HG02970 (cell line): ENCODE measurements around the gene ZMYND8.
"Not testable (repeated sequence)": the region's sequence is repeated elsewhere in the genome, so short reads cannot be mapped to it uniquely, and the experiment has no call there.

Experiments
- ATAC-seq: cut with Tn5 transposase; IDR thresholded peaks from one replicate; pipeline ENCODE4 v1.9.1; 2021; ENCODE audit warnings: mild to moderate bottlenecking, moderate library complexity, moderate number of reproducible peaks; ENCODE audit not compliant: unreplicated experiment, low FRiP score

ZMYND8 gene

DNA sequence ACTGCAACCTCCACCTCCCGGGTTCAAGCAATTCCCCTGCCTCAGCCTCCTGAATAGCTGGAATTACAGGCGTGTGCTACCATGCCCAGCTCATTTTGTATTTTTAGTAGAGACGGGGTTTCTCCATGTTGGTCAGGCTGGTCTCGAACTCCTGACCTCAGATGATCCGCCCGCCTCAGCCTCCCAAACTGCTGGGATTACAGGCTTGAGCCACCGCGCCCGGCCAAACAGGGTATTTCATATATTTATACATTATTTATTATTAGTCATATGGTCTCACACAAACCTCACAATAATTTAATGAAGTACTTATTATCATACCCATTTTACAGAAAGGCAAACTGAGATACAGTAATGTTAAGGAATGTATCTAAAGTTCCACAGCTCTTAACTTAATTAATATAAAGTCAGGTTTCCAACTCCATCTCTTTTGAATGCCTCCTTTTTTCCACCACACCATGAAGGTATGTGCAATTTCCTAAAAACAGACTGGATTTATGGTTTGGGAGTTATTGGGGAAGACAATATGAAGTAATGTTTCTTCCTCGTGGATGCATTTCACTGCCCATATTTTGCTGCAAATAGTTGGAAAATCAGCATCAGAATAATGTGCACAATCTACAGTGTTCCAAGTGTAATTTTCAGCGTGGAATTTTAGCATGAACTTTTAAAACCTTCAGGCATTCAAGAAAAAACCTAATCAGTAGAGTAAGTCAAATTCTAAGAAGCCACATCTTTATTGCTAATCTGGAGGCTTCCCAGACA, 65.7 kb downstream of the ZMYND8 start:
- no peak for ATAC-seq

GRCh38 chr20:47290008-47290407, 66.5 kb downstream of the ZMYND8 start:
- ATAC-seq = no peak

DNA sequence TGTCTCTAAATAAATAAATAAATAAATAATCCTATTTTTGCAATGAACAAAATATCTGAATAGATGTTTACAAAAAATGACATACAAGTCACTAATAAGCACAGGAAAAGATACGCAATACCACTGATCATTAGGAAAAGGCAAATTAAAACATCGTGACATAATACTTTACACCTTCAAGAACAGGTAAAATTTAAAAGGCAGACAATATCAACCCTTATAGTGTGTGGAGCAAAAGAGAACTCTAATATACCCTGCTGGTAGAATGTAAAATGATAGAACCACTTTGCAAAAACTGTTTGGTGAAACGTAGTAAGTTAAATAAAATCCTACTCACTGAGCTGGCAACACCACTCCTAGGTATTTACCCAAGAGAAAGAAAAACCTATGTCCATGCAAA, 67.4 kb downstream of the ZMYND8 start:
- no peak for ATAC-seq

GRCh38 chr20:47288530-47288929, 68.0 kb downstream of the ZMYND8 start:
- ATAC-seq = not testable (repeated sequence)

- no peak for ATAC-seq
Observed at GRCh38 chr20:47287609-47288144, 68.8 kb downstream of the ZMYND8 start.

DNA sequence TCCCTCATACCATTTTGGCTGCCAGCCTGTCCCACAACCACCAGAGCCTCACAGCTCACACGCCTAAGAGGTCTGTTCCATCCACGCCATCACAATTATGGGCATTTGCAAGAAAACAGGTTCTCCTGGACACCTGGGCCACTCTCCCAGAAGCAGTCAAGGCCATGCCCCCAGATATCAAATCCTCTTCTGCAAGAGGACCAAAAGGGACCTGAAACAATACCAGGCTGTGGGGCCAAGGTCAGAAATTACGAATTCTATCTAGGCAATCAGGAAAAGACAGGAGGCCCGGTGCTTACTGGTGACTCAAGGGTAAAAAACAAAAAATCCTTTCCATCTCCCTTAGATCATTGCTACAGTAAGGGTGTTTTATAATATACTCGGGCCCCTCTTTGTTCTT, 69.8 kb downstream of the ZMYND8 start:
- ATAC-seq = no peak

GRCh38 chr20:47285189-47285588, 71.3 kb downstream of the ZMYND8 start:
- ATAC-seq = no peak

DNA sequence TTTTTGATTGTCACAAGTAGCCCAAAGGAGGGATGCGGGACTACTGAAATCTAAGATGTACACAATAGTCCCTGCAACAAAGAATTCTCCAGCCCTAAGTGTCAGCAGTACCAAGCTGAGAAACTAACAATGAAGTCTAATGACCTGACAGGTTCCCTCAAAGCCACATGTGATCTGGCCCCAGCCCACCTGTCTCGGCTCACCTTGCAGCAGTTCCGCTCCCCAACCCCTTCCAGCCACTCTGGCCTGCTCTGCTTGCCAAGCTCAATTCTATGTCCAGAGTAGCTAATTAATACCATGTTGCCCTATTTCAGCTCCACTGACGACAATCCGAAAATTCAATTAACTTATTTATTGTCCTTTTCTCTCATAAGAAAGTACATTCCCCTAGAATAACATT, 72.1 kb downstream of the ZMYND8 start:
- no peak for ATAC-seq

GRCh38 chr20:47283411-47283810, 73.1 kb downstream of the ZMYND8 start:
- ATAC-seq = no peak

DNA sequence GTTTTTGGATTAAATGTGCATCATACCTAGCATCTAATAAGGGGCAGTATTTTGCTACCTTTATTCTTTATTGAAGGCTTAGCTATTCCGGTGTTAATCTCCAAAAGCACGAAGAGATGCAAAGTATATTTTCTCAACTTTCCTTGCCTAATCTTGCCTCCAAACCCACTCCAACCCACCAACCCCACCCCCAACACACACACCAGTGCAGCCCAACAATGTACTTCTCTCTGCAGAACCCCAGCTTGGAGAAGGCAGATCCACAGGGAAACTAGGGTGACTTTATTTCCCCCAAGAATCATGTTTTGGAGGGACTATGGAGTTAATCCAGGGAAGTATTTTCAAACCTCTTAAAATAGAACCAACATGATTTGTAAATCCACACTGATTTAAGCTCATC, 73.6 kb downstream of the ZMYND8 start:
- ATAC-seq = no peak

DNA sequence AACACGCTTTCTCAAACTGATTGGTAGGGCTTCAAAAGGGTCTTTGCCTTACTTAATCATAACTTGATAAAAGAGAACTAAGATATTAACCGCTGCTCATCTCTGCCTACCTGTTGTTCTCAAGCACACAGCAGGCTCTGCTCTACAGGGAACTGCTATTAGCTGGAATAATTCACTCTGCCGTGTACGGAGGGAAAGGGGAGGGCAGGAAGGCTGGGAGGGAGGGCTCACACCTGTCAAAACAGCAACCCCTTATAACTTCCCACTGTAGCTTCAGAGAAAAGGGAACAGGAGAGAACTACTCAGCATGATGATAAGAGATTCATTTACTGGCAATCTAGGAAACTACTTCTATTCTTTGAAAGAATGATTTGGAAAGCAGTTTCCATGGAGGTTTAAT, 75.1 kb downstream of the ZMYND8 start:
- ATAC-seq = no peak

GRCh38 chr20:47280668-47281067, 75.8 kb downstream of the ZMYND8 start:
- ATAC-seq = no peak

DNA sequence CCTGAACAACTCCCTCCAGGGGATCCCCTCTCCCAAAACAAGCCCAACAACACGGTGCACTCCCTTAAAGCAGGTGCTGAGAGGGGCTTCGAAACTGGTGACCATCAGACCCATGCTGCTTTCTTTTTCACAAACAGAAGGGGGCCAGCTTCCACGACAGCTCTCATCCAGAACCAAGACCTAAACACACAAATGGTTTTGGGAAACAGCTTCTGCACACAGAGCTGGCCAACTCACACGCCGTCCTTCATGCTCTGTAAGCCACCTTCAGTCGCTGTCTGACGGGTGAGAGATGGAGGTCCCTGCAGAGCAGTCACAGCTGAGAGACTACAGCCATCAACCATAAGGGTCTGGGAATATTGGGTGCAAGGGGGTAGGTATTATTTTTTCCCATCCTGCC, 76.3 kb downstream of the ZMYND8 start:
- ATAC-seq = no peak

GRCh38 chr20:47278907-47279348, 77.6 kb downstream of the ZMYND8 start:
- ATAC-seq = no peak

- not testable (repeated sequence) for ATAC-seq
Observed at GRCh38 chr20:47277535-47277872, 79.0 kb downstream of the ZMYND8 start.

DNA sequence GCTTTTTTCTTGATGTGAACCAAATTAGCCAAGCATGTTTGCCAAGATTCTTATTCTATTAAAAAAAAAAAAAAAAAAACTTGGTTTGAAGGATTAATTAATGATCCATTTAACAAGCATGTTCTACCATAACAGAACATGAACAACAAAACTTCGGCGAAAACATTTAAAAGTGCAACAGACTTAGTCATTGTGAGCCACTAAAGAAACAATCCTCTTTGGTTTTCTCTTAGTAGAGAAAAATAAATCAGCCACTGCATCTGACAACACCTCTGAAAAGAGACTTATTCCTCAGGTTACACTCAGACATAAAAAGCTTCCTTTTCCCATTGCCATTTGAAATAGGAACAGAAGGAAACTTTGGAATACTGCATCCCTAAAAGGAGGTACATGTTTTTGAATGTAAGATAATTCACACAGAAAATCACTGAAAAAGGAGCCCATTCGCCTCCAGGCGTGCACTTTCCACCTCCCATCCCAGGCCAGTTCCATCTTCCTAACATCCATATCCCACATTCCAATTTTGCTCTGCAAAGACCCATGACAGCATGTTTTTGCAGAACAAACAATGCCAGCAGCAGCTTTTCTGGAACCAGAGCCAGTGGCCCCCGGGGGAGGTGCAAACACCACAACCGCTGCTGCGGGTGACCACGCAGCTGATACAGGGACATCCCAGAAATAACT, 79.5 kb downstream of the ZMYND8 start:
- ATAC-seq = no peak

DNA sequence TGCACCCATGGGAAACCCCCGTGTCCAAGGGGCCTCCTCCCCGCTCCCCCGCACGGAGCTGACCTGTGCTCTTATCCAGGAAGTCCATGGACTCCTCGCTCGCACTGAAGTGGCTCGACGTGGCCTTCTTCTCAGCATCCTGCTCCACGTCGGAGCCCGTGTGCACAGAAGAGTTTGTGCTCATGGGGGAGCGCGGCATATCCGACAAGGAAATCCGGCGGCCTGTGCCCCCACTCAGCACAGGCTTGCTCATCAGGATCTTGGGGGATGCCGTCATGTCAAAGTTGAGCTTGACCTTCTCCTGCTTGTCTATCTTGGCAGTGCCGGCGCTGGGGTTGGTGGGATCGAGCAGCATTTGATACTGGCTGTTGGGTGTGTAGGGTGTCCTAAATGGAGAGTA, 80.2 kb downstream of the ZMYND8 start:
- ATAC-seq = no peak

GRCh38 chr20:47275548-47275947, 81.0 kb downstream of the ZMYND8 start:
- no peak for ATAC-seq

GRCh38 chr20:47274401-47275108, 81.9 kb downstream of the ZMYND8 start:
- ATAC-seq = peak; percentile 63

DNA sequence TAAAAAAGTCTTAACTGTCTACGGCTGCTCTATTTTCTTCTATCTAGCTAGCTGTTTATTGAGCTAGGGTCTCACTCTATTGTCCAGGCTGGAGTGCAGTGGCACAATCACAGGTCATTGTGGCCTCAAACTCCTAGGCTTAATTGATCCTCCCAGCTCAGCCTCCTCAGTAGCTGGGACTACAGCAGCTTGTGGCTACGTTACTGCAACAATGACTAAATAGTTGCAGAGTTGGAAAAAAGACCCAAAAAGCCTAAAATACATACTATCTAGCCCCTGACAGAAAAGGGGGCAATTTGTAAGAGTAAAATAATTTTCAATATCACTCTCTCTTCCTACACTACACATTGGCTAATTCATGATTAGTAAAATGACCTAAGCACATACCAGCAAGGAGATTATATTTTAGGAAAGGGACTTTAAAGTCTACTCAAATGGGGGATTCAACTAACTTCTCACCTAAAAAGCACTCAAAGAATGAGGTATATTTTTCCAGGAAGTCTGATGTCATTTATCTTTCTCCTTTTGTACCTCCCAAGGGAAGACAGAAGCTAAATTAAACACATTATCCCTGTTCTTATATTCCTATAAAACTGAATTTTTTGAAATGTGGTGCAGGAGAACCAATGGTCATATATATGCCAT, 82.8 kb downstream of the ZMYND8 start:
- no peak for ATAC-seq
